DND-41 (cell line): ENCODE results near the gene SUCO.

Source experiments
- CTCF ChIP-seq: IDR thresholded peaks from 2 replicates; pipeline ENCODE4 v1.5.1; 2012; ENCODE audit warnings: borderline replicate concordance, low read length, moderate library complexity, mild to moderate bottlenecking; ENCODE audit not compliant: poor library complexity, severe bottlenecking; ENCODE audit errors: extremely low read depth
- EZH2 ChIP-seq: IDR thresholded peaks from 3 replicates; pipeline ENCODE4 v1.6.1; 2012; ENCODE audit warnings: borderline replicate concordance, low read depth, mild to moderate bottlenecking, moderate library complexity, low read length, inconsistent platforms; ENCODE audit not compliant: severe bottlenecking

- TF ChIP-seq CTCF (no peak), EZH2 (no peak)
Observed at GRCh38 chr1:172494166-172494565, 38.8 kb upstream of the SUCO start.
